Uterus (tissue), 4 donors: ENCODE data around the gene ACOXL. TPM values are rescaled to one million over a fixed set of nuclear protein-coding genes. Genes with fewer than 3 reads are reported as not detected.
"Not testable (repeated sequence)": the region's sequence is repeated elsewhere in the genome, so short reads cannot be mapped to it uniquely, and the experiment has no call there.

Experiments
- DNase-seq, 2 donors: peaks; one replicate each; pipeline ENCODE4 v3.0.0-alpha.2; 2019 to 2020
- H3K27ac ChIP-seq, 2 donors: fragments of 200-600 bp; sonication (generic); 1 replicate in 1 of 2; 2 replicates in 1 of 2; pipeline ENCODE4 v1.5.1; 2016 to 2018
- H3K27me3 ChIP-seq, 2 donors: fragments of 200-600 bp; sonication (generic); one replicate each; pipeline ENCODE4 v1.5.1; 2018 to 2019; ENCODE audit warnings: control low read depth in 1 of 2
- H3K36me3 ChIP-seq, 2 donors: fragments of 200-600 bp; sonication (generic); one replicate each; pipeline ENCODE4 v1.5.1; 2019; ENCODE audit warnings: control low read depth in 1 of 2
- H3K4me1 ChIP-seq, 2 donors: fragments of 200-600 bp; sonication (generic); one replicate each; pipeline ENCODE4 v1.5.1; 2018 to 2019; ENCODE audit warnings: control low read depth in 1 of 2
- H3K4me3 ChIP-seq, 2 donors: fragments of 200-600 bp; sonication (generic); 1 replicate in 1 of 2; 2 replicates in 1 of 2; pipeline ENCODE4 v1.5.1; 2018 to 2019; ENCODE audit warnings: mild to moderate bottlenecking in 1 of 2
- H3K9me3 ChIP-seq, 2 donors: fragments of 200-600 bp; sonication (generic); one replicate each; pipeline ENCODE4 v1.5.1; 2019; ENCODE audit warnings: control low read depth in 1 of 2
- CTCF ChIP-seq, 4 experiments: fragments of 200-600 bp in 2 of 4; fragments of 450-650 bp in 2 of 4; sonication (generic) in 2 of 4; IDR thresholded peaks; one replicate each; pipeline ENCODE4 v1.5.1; 2016 to 2019; ENCODE audit warnings: antibody characterized with exemption in 4 of 4, mild to moderate bottlenecking in 2 of 4, moderate library complexity in 1 of 4
- POLR2A ChIP-seq, 2 donors: fragments of 450-650 bp; IDR thresholded peaks; one replicate each; pipeline ENCODE4 v1.6.1; 2016; ENCODE audit warnings: antibody characterized with exemption in 2 of 2, mild to moderate bottlenecking in 1 of 2, moderate library complexity in 1 of 2
- intact Hi-C: fragments of 100-400 bp; cut with DNase I; formaldehyde crosslinking; loops from one replicate; pipeline ENCODE4 v1.15.1; 2023; ENCODE audit warnings: low total_unique reads
- total RNA-seq, 4 donors: library from RNA; depleted of rRNA in 3 of 4; stranded (reverse); fragments of >200 nt in 3 of 4; gene quantifications; one replicate each; pipeline versions ENCODE4 v1.1.0 to v1.2.4, GENCODE V29; 2014 to 2023
- donor health status: DM: yes; HTN: yes; CAD: no.

Gene ACOXL
- total RNA-seq, 4 donors from 2014 or later: 0.18 to 0.41 TPM; not detected in 2

DNA sequence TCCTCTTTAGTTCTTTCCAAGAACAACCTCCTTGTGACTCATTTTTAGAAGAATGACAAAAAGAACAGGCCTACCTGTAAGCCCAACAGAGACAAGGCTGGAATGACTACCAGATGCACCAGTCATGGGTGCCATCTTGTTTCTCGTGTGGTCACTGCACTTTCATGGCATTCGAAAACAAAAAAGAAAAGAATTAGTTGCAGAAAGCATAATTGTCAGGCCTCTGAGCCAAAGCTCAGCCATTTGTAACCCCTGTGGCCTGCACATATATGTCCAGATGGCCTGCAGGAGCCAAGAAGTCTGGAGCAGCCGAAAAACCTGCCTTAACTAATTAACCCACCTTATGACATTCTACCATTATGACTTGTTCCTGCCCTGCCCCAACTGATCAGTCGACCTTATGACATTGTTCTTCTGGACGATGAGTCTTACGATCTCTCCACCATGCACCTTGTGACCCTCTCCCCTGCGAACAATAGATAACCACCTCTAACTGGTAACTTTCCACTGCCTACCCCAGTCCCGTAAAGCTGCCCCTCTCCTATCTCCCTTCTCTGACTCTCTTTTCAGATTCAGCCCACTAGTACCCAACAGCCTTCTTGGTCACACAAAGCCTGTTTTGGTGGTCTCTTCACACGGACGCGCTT lies 40.6 kb upstream of the ACOXL start:
- intact Hi-C loops: no loop called here

GRCh38 chr2:110695146-110695898 lies 37.1 kb upstream of the ACOXL start:
- H3K4me3 ChIP-seq, H3K27ac ChIP-seq, DNase-seq, H3K4me1 ChIP-seq, H3K9me3 ChIP-seq, intact Hi-C loops, H3K27me3 ChIP-seq, H3K36me3 ChIP-seq: not testable (repeated sequence)

More for the DNA sequence above, 40.6 kb upstream of the ACOXL start:
- no peaks in the 10 kb centered on the region for H3K36me3 ChIP-seq
- H3K4me3 ChIP-seq: no peak overlapping the region
- TF ChIP-seq POLR2A (IDR thresholded peaks at IDR 0.05): no peak
- no peak overlapping the region for H3K27ac ChIP-seq
- H3K9me3 ChIP-seq: no peaks in the 10 kb centered on the region
- no peak for DNase-seq
- H3K4me1 ChIP-seq: no peaks in the 10 kb centered on the region
- H3K27me3 ChIP-seq: no peaks in the 10 kb centered on the region

- intact Hi-C loops, H3K4me3 ChIP-seq, H3K27me3 ChIP-seq, H3K4me1 ChIP-seq, H3K9me3 ChIP-seq, DNase-seq, H3K36me3 ChIP-seq, H3K27ac ChIP-seq: not testable (repeated sequence)
Measured at GRCh38 chr2:110698253-110698652, 34.1 kb upstream of the ACOXL start.

DNA sequence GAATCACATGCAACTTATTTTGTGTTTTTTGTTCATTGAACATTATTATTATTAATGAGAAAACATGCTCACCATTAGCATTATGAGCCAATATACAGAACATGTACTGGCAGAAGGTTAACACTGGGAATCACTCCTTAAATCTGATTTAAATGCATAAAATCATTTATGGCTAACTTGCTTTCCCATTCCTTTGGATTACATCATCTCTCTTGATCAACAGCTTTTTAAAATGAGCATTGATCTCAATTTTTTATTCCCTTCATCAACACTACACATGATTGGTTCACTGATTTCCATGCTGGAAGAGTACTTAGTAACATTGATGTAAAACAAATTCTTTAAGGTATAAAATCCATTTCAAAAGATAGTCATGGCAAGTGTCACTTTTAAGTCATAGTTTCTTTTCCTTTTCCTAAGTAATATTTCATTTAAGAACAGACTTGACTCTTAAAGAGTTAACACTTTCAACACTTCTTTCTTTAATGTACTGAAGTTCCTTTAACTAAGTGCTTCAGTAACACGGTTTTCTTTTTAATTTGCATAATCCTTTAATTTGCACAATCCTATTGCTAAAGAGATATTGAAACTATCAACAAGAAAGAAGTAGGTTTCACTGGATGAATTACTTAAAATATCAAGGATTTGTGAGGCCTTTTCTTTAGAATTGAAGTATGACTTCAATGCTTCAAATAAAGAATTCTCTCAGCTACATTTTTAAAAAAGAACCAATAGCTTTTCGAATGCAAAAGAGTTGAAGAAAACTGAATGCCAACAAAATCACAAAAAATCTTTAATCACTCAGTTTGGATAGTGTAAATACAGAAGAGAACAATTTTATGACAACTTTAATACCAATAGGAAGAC lies 29.6 kb upstream of the ACOXL start:
- H3K4me3 ChIP-seq: no peak overlapping the region
- no peaks in the 10 kb centered on the region for H3K4me1 ChIP-seq
- DNase-seq: no peak
- TF ChIP-seq CTCF (IDR thresholded peaks at IDR 0.05): no peak
- TF ChIP-seq POLR2A (IDR thresholded peaks at IDR 0.05): no peak
- H3K27ac ChIP-seq: no peak overlapping the region
- no peaks in the 10 kb centered on the region for H3K27me3 ChIP-seq
- no peaks in the 10 kb centered on the region for H3K9me3 ChIP-seq
- H3K36me3 ChIP-seq: no peaks in the 10 kb centered on the region
- intact Hi-C loops: no loop called here

DNA sequence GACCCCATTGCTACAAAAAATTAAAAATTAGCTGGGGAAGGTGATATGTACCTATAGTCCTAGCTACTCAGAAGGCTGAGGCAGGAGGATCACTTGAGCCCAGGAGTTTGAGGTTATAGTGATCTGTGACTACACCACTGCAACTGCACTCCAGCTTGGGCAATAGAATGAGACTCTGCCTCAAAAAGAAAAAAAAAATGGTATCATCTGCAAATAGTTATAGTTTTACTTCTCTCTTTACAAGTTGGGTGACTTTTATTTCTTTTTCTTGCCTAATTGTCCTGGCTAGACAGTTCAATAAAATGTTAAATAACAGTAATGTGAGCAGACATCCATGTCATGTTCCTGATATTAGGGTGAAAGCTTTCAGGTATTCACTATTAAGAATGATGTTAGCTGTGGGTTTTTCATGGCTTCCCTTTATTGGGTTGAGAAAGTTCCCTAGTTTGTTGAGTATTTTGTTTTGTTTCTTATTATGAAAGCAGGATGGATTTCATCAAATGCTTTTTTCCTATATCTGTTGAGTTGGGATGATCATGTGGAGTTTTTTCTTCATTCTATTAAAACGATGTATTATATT lies 24.9 kb upstream of the ACOXL start:
- Histone ChIP-seq H3K4me3 (no peak overlapping the region), H3K27me3 (no peaks in the 10 kb centered on the region), H3K27ac (no peak overlapping the region), H3K4me1 (no peaks in the 10 kb centered on the region), H3K36me3 (no peaks in the 10 kb centered on the region), H3K9me3 (no peaks in the 10 kb centered on the region)
- intact Hi-C loops: no loop called here
- TF ChIP-seq POLR2A (IDR thresholded peaks at IDR 0.05) (no peak), CTCF (IDR thresholded peaks at IDR 0.05) (no peak)
- no peak for DNase-seq

- no peaks in the 10 kb centered on the region for H3K36me3 ChIP-seq
- no peak for TF ChIP-seq POLR2A (IDR thresholded peaks at IDR 0.05)
- no peak for TF ChIP-seq CTCF (IDR thresholded peaks at IDR 0.05)
- no peak overlapping the region for H3K27ac ChIP-seq
- H3K4me3 ChIP-seq: no peak overlapping the region
- H3K27me3 ChIP-seq: no peaks in the 10 kb centered on the region
- no peak for DNase-seq
- no peaks in the 10 kb centered on the region for H3K9me3 ChIP-seq
- H3K4me1 ChIP-seq: no peaks in the 10 kb centered on the region
- intact Hi-C loops: no loop called here
Measured at GRCh38 chr2:110708455-110708854, 23.9 kb upstream of the ACOXL start.
